DMS153 (cell line): ENCODE measurements around the gene POU2AF1.

Source experiments
- DNase-seq: peaks from one replicate; lab custom pipeline; 2025; lab: John Stamatoyannopoulos, UW

Gene POU2AF1, protein sequence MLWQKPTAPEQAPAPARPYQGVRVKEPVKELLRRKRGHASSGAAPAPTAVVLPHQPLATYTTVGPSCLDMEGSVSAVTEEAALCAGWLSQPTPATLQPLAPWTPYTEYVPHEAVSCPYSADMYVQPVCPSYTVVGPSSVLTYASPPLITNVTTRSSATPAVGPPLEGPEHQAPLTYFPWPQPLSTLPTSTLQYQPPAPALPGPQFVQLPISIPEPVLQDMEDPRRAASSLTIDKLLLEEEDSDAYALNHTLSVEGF

DNA sequence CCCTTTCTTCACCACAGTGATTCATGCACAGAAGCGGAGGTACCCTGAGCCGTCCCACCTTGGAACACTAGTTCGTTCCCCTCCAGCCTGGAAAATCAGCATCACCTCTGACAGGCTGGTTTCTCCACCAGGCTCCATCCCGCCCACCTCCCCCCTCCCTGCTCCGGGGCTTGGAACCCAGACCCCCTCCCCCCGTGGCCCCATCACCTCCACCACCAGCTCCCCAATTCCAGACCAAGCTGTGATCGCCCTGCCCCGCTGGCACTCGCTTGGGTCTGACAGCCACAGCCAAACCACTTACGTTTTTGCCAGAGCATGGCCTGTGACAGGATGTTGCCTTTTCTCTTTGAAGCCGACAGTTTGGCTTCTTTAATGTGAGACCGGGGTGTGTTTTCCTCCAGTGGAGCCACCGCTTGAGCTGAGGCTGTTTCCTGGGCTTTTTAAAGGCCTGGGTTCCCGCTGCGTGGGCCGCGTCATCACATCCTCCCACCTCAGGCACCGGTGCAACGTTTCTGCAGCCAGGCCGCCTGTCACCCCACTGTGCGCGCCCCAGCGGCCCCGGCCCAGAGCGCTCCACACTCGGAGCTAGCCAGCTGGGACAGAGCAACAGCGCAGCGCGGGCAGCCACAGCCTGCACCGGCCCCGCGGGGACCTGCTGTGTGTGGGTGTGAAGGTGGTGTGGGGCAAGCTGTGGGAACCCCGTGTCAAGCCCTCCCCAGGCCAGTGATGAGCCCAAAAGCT is at the start of gene POU2AF1:
Gene POU2AF1, minus strand, starts transcription at position 415 of the 741 bp plus-strand sequence. Its CDS starts 98 bp downstream, at position 317.
- DNase-seq: no peak

GRCh38 chr11:111428113-111428876 is 49.2 kb upstream of the POU2AF1 start:
- DNase-seq: no peak

- DNase-seq: peak; percentile 90
These were observed 48.4 kb upstream of the POU2AF1 start for GRCh38 chr11:111427471-111427912.

- peak; percentile 86 for DNase-seq
These were observed 47.5 kb upstream of the POU2AF1 start for GRCh38 chr11:111426617-111427016.

- DNase-seq: no peak
These were observed 44.2 kb upstream of the POU2AF1 start for GRCh38 chr11:111423250-111423615.

DNA sequence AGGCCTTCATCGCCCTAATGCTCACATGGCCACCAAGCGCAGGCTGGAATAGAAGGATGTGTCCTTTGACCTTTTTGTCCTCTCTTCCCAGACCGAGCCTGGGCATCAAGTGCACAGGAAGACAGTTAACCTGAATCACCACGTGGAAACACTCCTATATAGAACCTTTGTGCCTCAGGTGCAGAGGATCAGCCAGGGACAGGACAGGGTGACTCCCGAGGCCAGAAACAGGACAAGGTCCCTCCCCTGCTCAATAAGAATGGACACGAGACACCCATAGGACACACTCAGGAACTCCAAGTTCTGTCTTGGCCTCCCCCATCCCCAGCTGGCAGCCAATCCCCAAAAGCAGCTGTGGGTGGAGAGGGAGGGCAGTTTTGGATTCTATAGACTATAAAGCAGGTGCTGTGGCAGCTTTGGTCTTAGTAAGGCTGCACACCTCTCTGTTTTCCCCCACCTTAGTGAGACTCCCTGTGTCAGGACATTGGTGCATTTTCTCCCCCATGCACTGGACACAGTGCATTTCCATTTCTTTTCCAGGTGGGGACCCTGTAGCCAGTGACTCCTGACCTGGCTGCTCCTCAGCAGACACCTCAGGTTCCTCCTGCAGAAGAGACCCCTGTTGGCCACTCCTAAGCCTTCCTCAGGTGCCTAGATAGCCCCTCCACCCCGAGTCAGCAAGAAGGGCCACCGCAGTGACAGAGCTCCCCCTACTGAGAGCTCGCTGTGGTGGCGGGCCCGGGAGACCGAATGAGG is 43.6 kb upstream of the POU2AF1 start:
- peak; percentile 68 for DNase-seq

DNA sequence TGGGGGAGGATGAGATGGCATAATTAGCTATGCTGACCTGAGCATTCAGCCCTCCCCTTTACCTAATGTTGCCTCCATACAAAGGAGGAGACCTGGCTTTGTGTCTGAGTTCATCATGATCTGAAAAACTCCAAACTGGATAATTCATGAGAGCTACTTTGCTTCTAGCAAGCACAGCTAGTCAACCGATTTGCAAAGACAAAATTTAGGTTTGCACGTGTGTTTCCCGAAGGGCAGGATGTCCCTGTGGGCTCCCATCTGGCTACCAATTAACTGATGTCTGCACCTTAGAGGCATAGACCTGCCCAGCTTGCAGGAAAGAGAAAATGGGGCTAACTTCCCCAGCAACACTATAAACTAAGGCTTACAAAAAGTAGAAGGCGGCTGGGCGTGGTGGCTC is 42.2 kb upstream of the POU2AF1 start:
- DNase-seq: no peak

GRCh38 chr11:111419641-111420327 is 40.7 kb upstream of the POU2AF1 start:
- no peak for DNase-seq

DNA sequence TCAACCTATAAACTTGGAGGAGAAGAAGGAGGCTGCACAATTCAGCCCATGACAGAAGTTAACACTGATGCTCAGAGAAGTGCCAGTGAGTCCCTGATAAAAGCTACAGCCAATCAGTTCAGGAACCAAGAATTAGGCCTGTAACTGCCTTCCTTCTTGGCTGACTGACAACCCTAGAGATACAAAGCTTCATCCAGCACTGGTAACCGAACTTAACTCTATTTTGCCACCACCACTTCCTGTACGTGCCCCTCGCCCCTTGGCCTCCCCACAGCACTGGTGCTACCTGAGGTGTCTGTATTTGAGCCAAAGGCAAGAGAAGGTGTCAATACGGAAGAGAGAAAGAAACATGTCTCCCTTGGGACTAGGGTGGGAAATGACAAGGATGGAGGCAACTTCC is 40.1 kb upstream of the POU2AF1 start:
- DNase-seq: no peak

DNA sequence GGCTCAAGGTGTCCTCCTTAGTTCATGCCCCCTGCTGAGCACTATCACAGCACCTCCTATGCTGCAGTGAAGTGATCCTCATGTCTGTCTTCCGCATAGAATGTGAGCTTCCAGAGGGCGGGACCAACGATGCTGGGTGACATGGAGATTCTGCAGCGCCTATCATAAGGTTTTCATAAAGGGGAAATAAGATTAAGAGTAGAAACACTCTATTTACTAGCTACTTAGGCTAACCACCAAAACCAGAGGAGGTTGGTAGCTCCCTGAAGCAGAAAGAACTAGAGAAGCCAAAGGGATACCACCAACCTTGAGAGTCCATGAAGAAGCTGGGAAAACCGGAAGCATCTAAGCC is 39.3 kb upstream of the POU2AF1 start:
- DNase-seq: no peak

DNA sequence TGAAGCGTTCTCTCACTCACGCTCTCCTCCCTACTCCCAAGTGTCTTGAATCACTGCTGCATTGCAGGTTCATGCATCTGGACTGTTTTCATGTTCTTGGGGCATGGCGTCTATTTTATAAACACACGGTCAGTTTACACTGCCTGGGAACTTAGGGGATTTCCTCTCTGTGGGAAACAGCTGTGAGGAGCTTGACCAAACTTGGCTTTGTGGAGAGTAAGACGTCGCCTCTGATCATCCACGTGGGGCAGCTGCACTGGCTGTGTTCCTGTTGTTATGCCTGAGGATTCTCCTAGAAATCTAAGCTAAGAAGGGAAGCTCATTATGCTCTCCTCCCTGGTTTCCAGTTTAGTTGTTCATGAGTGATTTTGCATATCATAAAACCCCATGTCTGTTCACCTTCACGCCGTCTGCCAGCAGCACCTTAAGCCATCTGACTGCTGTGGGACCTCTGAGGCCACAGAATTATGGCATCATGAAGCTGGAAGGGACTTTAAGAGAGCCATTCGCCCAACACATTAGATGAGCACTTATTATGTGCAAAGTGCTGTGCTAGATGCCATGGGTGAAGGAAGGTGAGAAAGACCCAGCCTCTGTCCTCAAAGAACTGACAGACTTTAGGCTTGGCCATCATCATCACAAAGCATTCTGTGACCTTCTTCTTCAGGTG is 38.8 kb upstream of the POU2AF1 start:
- no peak for DNase-seq

DNA sequence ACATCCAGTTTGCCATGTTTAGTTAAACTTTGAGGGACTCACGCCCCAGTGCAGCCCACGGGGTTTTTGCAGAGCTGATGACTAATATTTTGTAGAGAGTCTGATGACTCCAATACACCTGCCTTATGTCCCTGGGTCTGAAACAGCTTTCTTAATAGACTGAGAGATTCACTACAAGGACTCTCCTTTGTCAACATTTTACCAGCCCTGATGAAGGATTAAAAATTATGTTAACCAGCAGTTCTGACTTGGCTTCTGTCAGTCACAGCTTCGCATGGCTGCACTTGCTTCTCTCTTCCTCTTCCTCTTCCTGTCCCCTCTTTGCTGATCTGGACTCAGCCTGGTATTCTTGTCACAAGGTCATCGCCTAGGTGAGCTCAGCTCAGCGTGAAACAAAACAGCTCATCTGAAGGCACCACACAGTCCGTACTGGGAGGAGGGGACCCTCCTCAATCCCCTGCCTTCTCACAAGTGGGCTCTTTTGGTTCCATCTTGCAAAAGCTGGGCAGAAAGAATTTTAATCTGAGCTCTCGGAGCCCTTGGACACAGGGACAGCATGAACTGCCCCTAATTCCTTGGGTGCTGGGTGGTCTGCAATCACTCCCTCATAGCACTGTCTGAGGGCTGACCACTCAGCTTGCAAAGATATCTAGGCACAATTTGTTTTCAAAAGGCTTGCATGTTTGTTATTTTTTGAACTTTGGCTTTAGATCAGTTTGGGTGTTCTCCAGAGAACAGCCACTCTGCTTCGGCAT is 38.1 kb upstream of the POU2AF1 start:
- no peak for DNase-seq

- DNase-seq: no peak
These were observed 37.3 kb upstream of the POU2AF1 start for GRCh38 chr11:111416231-111416960.

GRCh38 chr11:111414936-111415335 is 35.9 kb upstream of the POU2AF1 start:
- no peak for DNase-seq

DNA sequence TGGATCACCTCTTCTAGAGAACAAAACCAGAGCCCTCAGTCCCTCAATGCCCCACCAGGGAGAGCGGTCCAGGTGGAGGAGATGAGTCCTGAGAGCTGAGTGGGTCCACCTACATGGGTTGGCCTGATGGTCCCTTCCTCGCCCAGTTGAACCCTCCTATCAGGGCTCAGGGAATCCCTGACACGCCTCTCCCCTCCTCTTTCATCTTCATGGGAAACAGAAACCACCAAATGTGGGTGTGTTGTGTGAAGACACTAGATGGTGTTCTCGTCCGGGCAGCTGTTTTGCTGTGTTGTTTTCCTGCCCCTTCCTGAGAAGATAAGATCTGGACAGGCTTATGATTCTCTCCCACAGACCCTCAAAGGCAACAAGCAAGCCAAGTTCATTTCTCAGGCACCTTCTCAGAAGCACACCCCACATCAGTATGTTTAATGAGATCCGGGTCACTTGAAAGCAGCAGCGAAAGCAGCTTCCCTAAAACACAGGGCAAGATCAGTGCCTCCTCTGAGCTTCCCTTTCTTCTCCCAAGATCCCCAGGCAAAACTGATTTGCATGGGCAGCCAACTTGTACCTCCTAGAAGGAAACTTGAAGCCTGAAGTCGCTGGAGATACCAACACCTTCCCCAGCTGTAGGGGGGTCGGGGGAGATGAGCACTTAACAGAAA is 35.3 kb upstream of the POU2AF1 start:
- DNase-seq: no peak

- no peak for DNase-seq
These were observed 34.8 kb upstream of the POU2AF1 start for GRCh38 chr11:111413849-111414248.

DNA sequence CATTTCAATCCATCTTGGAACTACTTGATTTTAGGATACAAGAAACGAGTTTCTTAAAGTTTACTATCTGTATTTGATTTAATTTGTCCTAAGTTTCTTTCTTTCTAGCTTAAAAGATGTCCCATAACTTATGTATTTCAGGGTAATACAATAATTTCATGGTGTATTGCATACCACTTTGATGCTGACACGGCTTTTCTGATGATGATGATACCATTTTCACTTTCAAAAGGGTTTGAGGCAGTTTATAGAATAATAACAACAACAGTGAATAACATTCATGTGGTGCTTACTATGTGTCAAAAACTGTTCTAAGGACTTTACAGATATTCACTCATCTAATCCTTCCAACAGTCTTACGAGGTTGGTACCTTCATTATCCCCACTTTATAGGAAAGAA is 33.2 kb upstream of the POU2AF1 start:
- no peak for DNase-seq

- no peak for DNase-seq
These were observed 32.4 kb upstream of the POU2AF1 start for GRCh38 chr11:111411456-111411855.

DNA sequence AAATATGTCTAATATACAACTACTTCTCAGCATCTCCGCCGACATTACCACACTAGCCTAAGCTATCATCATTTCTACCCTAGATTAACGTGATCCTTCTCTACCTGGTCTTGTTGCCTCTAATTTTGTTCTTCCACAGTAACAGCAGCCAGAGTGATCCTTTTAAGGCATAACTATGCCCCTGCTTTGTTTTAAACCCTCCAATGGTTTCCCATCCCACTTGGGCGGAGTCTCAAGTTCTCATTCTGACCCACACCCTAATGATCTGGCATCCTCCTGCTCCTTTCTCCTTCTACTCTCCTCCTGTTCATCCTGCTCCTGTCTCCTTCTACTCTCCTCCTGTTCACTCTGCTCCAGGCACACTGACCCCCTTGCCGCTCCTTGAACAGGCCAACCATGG is 31.9 kb upstream of the POU2AF1 start:
- DNase-seq: no peak
